OCI-LY7 (cell line): ENCODE results near the gene AFMID. TPM values are rescaled to one million over a fixed set of nuclear protein-coding genes. Genes with fewer than 3 reads are reported as not detected.

Source experiments
- BruUV-seq: library from RNA; stranded (reverse); fragments of 400-500 nt; replicated peaks from 2 replicates; lab custom pipeline; 2021; lab: Mats Ljungman, UMichigan
- CTCF ChIA-PET: fragments of 300-600 bp; sonication (Branson Sonifier 250); formaldehyde crosslinking; loops from one replicate; lab custom pipeline; 2022; ENCODE audit warnings: antibody characterized with exemption; ENCODE audit not compliant: unreplicated experiment; lab: Charles Lee
- POLR2A ChIA-PET: fragments of 300-600 bp; sonication (Branson Sonifier 250); formaldehyde crosslinking; loops from one replicate; lab custom pipeline; 2022; ENCODE audit warnings: antibody characterized with exemption; lab: Charles Lee
- DNase-seq: peaks from one replicate; pipeline ENCODE4 v3.0.0-alpha.2; 2015; ENCODE audit warnings: low spot score
- H2AFZ ChIP-seq: fragments of 200-600 bp; sonication (generic), shearing (Covaris generic); 2 replicates; pipeline ENCODE4 v1.6.1; 2014; ENCODE audit warnings: mild to moderate bottlenecking, antibody characterized with exemption, low read length, moderate library complexity
- H3K27ac ChIP-seq: fragments of 200-600 bp; sonication (generic); 2 replicates; pipeline ENCODE4 v1.5.1; 2014; ENCODE audit warnings: mixed run types, low read depth, mild to moderate bottlenecking, moderate library complexity, low read length, inconsistent platforms; ENCODE audit not compliant: poor library complexity, severe bottlenecking
- H3K36me3 ChIP-seq: fragments of 200-600 bp; sonication (generic); 2 replicates; pipeline ENCODE4 v1.6.1; 2014; ENCODE audit warnings: mild to moderate bottlenecking, antibody characterized with exemption, low read length, moderate library complexity, mixed read lengths; ENCODE audit not compliant: insufficient read depth
- H3K4me1 ChIP-seq: fragments of 200-600 bp; sonication (generic); 2 replicates; pipeline ENCODE4 v1.5.1; 2014; ENCODE audit warnings: mild to moderate bottlenecking, low read length; ENCODE audit not compliant: insufficient read depth, poor library complexity, severe bottlenecking
- H3K4me2 ChIP-seq: fragments of 200-600 bp; sonication (generic); 2 replicates; pipeline ENCODE4 v1.6.1; 2014; ENCODE audit warnings: mild to moderate bottlenecking, low read length
- H3K4me3 ChIP-seq: fragments of 200-600 bp; sonication (generic); 2 replicates; pipeline ENCODE4 v1.5.1; 2014; ENCODE audit warnings: mild to moderate bottlenecking, low read depth, low read length; ENCODE audit not compliant: poor library complexity, severe bottlenecking
- H3K79me2 ChIP-seq: fragments of 200-600 bp; sonication (generic); 2 replicates; pipeline ENCODE4 v1.6.1; 2016; ENCODE audit warnings: low read depth, mild to moderate bottlenecking, low read length, moderate library complexity, mixed read lengths; ENCODE audit not compliant: insufficient read depth
- H3K9me2 ChIP-seq: fragments of 200-600 bp; sonication (generic); 2 replicates; pipeline ENCODE4 v1.6.1; 2016; ENCODE audit warnings: mild to moderate bottlenecking, low read length, mixed read lengths; ENCODE audit not compliant: insufficient read depth
- H3K9me3 ChIP-seq: fragments of 200-600 bp; sonication (generic); 2 replicates; pipeline ENCODE4 v1.6.1; 2014; ENCODE audit warnings: mild to moderate bottlenecking, mixed run types, low read length, mixed read lengths
- H4K20me1 ChIP-seq: fragments of 200-600 bp; sonication (generic); 2 replicates; pipeline ENCODE4 v1.6.1; 2014; ENCODE audit warnings: mild to moderate bottlenecking, antibody characterized with exemption, low read length, moderate library complexity, mixed read lengths; ENCODE audit not compliant: insufficient read depth
- EZH2phosphoT487 ChIP-seq: fragments of 200-600 bp; sonication (generic); IDR thresholded peaks from 2 replicates; pipeline ENCODE4 v1.6.1; 2018; ENCODE audit warnings: low read depth, borderline replicate concordance, mild to moderate bottlenecking, mixed run types, antibody characterized with exemption, low read length, moderate library complexity, mixed read lengths
- intact Hi-C: fragments of 100-400 bp; cut with micrococcal nuclease; formaldehyde crosslinking; loops from one replicate; pipeline ENCODE4 v1.10.0; 2022; ENCODE audit not compliant: unreplicated experiment
- total RNA-seq, 2 experiments: library from RNA; depleted of rRNA in 1 of 2; stranded (reverse); fragments of >200 nt in 1 of 2; shearing (Covaris generic) in 1 of 2; gene quantifications; 2 replicates each; pipeline ENCODE4 v1.2.3, GENCODE V29; 2014 to 2022
- TF ChIP-seq, protein P1 (sequence below): fragments of 200-600 bp; sonication (generic); conservative IDR thresholded peaks from 2 replicates; pipeline ENCODE4 v1.5.1; 2014; ENCODE audit warnings: mild to moderate bottlenecking, antibody characterized with exemption, low read length, moderate library complexity, mixed read lengths

The AFMID gene
- total RNA-seq, 2 experiments from 2014 or later, result 89.1 to 101 TPM

DNA sequence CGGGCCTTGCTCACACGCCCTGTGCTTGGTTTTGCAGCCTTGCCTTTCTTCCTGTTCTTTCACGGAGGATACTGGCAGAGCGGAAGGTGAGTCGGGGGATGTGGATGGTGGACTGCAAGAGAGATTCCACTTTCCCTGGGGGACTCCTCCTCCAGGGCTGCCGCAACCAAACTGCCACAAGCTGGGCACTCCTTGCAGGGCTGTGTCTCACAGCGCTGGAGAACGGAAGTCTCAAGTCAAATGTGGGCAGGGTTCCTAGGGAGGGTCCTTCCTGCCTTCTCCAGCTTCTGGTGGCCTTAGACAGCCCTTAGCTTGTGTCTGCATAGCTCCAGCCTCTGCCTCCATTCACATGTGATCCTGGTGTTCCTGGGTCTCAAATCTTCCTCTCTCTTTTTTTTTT lies 15.5 kb downstream of the AFMID start:
- Histone ChIP-seq H3K9me3 (no peaks in the 10 kb centered on the region), H3K36me3 (peaks cover 84% of the 10 kb centered on the region), H3K4me2 (no peak overlapping the region), H2AFZ (no peak overlapping the region), H3K9me2 (no peaks in the 10 kb centered on the region), H3K27ac (no peak overlapping the region), H3K4me1 (no peaks in the 10 kb centered on the region), H3K79me2 (no peaks in the 10 kb centered on the region), H3K4me3 (no peak overlapping the region), H4K20me1 (no peaks in the 10 kb centered on the region)
- POLR2A ChIA-PET, result interaction anchor here (0.6 to 0.7 kb wide), 4 partner anchors 76 to 687 kb away, joined by 3 to 5 read pairs (median 4); no protein-coding TSS in a partner anchor
- intact Hi-C loops, result no loop called here
- BruUV-seq, result no TSS peak
- TF ChIP-seq EZH2phosphoT487, result no peak
- TF ChIP-seq, protein P1, sequence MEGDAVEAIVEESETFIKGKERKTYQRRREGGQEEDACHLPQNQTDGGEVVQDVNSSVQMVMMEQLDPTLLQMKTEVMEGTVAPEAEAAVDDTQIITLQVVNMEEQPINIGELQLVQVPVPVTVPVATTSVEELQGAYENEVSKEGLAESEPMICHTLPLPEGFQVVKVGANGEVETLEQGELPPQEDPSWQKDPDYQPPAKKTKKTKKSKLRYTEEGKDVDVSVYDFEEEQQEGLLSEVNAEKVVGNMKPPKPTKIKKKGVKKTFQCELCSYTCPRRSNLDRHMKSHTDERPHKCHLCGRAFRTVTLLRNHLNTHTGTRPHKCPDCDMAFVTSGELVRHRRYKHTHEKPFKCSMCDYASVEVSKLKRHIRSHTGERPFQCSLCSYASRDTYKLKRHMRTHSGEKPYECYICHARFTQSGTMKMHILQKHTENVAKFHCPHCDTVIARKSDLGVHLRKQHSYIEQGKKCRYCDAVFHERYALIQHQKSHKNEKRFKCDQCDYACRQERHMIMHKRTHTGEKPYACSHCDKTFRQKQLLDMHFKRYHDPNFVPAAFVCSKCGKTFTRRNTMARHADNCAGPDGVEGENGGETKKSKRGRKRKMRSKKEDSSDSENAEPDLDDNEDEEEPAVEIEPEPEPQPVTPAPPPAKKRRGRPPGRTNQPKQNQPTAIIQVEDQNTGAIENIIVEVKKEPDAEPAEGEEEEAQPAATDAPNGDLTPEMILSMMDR, result no peak
- CTCF ChIA-PET, result no interaction called here
- no peak for DNase-seq

DNA sequence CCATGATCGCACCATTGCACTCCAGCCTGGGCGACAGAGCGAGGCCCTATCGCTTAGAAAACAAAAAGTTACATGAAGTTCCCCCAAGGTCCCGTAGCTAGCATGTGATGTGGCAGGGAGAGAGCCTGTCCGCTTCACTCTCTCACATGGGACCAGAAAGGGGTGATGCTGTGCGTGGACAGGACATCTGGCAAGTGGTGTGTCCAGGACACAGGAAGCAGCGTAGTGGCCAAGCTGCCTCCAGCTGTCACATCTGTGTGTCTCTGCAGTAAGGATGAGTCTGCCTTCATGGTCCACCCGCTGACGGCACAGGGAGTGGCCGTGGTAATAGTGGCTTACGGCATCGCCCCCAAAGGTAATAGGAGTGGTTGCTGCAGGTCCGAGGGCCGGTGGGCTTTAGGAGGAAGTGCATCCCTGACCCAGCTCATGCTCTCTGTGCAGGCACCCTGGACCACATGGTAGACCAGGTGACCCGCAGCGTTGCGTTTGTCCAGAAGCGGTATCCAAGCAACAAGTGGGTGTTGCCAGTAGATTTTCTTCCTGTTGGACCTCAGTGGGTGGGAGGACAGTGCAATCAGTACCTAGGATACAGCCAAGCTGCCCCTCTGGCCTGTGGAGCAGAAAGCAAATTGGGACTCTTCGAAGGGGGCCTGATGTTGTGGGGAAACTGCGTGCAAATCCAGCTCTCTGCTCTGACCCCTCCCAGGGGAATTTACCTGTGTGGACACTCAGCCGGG lies 17.4 kb downstream of the AFMID start:
- Histone ChIP-seq H3K4me2 (no peak overlapping the region), H3K79me2 (no peaks in the 10 kb centered on the region), H2AFZ (no peak overlapping the region), H3K36me3 (peaks cover 70% of the 10 kb centered on the region), H3K9me2 (no peaks in the 10 kb centered on the region), H3K9me3 (no peaks in the 10 kb centered on the region), H3K4me1 (no peaks in the 10 kb centered on the region), H3K4me3 (no peak overlapping the region), H3K27ac (no peak overlapping the region), H4K20me1 (no peaks in the 10 kb centered on the region)
- intact Hi-C loops, result no loop called here
- CTCF ChIA-PET, result interaction anchor here (0.6 kb wide), 1 partner anchor 246 kb away, joined by 8 read pairs; the partner anchor contains the start of gene TNRC6C
- no TSS peak for BruUV-seq
- POLR2A ChIA-PET, result interaction anchor here (0.7 to 1.3 kb wide), 3 partner anchors 9 to 12 kb away, joined by 3 read pairs; no protein-coding TSS in a partner anchor
- TF ChIP-seq, protein P1, result no peak
- no peak for TF ChIP-seq EZH2phosphoT487
- no peak for DNase-seq
